UCSD-AML1 (cell line): ENCODE results near the gene SPACDR.
A peak's percentile ranks its signal among the peaks of the same experiment; 100 is the strongest.
"Not testable (repeated sequence)": the region's sequence is repeated elsewhere in the genome, so short reads cannot be mapped to it uniquely, and the experiment has no call there.

ENCODE experiments used
- DNase-seq: peaks from one replicate; lab custom pipeline; 2025; ENCODE audit not compliant: unreplicated experiment; lab: John Stamatoyannopoulos, UW

Gene SPACDR, protein sequence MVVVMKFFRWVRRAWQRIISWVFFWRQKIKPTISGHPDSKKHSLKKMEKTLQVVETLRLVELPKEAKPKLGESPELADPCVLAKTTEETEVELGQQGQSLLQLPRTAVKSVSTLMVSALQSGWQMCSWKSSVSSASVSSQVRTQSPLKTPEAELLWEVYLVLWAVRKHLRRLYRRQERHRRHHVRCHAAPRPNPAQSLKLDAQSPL

DNA sequence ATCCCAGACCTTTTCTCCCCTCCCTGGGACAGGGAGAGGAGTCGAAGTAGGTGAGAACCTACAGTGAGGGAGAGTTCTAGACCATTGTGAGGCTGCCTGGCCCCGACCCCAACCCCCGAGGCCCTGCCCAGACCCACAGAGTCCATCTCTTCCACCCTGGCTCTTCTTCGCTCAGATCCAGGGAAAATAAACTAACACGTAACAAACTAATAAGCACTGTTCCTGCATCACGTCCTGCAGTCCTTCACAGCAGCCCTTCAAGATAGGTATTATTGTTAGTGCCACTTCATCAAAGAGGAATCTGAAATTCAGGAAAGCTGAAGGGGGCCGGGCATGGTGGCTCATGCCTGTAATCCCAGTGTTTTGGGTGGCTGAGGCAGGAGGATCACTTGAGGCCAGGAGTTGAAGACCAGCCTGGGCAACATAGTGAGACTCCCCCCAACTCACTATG lies at the start of gene SPACDR:
SPACDR (minus strand) TSS at position 51 of the 451 bp plus-strand sequence. CDS start 235 bp downstream, outside the sequence.
- DNase-seq, result no peak

DNA sequence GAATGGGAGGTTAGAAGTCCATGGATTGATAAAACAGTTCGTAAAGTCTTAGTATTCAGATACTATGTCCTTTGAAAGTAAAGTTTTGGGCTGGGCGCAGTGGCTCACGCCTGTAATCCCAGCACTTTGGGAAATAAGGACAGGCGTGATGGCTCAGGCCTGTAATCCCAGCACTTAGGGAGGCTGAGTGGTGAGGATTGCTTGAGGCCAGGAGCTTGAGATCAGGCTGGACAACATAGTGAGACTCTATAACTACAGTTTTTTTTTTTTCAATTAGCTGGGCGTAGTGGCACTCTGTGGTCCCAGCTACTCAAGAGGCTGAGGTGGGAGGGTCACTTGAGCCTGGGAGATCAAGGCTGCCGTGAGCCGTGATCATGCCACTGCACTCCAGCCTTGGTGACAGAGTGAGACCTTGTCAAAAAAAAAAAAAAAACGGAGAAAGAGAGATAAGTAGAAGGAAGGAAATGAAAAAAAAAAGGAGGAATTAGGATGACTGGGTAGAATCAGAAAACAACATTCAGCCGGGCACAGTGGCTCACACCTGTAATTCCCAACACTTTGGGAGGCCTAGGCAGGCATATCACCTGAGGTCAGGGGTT lies 49.3 kb upstream of the SPACDR start:
- DNase-seq, result no peak

DNA sequence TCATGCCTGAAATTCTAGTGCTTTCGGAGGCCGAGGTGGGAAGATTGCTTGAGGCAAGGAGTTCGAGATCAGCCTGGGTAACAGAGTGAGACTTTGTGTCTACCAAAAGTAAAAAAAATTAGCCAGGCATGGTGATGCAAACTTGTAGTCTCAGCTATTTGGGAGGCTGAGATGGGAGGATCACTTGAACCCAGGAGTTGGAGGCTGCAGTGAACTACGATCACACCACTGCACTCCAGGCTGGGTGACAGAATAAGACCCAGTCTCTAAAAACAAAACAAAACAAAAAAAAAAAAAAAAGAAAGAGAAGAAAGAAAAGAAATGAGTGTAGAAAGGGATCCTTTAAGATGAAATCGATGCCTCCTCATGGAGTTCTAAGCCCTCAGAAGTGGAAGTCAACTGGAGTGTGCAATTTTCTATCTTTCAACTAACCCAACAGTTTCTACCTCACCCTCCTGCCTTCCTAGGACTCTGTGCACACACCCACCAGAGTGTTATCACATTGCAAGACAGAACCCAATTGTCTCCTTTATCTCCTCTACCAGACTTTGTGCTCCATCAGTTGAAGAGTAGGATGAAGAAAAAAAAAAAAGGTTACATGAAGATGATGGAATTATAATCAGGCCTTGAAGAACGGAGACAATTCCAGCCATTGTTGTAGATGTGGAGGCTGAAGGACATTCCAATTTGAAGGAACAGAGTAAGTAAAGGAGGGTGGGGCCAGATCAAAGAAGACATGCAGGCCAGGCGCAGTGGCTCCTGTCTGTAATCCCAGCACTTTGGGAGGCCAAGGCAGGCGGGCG lies 46.6 kb upstream of the SPACDR start:
- no peak for DNase-seq

DNA sequence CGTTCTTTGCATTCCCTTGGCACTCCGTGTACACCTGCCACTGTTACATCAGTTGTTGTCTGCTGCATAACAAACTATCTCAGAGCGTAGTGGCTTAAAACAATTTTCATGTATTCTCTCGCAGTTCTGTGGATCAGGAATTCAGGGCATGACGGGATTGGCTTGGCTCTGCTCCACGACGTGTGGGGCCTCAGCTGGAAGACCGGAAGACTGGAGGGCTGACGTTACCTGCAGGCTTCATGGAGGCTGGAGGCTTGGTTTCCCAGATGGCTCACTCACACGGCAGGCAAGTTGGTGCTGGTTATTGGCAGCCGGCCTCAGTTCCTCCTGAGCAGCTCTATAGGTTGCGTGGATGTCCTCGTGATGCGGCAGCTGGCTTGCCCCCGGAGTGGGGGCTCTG lies 45.2 kb upstream of the SPACDR start:
- no peak for DNase-seq

DNA sequence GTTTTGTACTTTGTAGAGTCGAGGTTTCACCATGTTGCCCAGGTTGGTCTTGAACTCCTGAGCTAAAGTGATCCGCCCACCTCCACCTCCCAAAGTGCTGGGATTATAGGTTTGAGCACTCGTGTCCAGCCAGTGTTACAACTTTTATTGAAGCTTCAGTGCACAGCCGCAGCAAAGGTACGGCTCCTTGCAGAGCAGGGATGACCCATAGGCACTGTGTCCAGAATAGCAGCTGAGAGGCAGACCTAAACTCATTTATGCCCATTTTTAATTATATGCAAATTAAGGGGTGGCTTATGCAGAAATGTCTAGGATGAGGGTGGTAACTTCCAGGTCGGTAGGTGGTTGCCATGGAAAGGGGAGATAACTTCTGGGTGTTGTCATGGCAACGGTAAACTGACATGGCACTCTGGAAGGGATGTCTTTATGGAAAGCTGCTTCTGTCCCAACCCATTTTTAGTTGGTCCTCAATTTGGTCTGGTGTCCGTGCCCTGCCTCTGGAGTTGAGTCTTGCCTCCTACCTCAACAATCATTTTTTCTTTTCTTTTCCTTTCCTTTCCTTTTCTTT lies 42.4 kb upstream of the SPACDR start:
- DNase-seq, result no peak

DNA sequence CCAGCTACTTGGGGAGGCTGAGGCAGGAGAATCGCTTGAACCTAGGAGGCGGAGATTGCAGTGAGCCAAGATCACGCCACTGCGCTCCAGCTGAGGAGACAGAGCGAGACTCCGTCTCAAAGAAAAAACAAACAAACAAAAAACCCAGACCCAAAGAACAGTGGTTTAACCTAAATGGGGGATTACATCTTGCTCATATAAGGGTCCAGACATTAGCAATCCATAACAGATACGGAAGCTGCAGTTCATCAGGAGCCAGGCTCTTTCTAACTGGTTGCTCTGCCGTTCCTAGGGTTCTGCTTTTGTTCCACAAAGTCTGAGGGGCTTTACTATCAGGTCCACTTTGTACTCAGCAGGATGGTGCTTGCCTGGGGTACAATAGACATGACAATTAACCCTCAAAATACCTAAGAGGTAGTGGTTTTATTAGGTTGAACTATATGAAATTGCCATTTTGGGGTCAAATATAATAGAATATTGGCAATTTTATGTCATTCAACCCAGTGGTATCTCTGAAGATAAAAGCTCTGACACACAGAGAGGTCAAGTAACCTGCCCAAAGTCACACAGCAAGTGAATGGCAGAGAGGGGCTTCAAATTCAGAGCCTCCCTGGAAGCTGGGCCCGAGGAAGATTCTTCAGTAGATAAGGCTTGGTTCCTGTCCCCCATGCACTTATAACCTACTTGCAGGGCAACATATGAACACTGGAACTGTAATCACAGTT lies 41.0 kb upstream of the SPACDR start:
- no peak for DNase-seq

DNA sequence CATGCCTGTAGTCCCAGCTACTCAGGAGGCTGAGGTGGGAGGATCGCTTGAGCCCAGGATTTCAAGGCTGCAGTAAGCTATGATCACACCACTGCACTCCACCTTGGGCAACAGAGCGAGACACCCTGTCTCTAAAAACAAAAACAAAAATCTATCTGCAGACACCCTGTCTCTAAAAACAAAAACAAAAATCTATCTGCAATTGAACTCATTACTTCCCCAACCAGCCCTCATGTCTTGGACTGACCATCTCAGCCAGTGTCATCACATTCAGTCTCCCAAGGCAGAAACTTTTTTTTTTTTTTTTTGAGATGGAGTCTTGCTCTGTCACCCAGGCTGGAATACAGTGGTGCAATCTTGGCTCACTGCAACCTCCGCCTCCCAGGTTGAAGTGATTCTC lies 40.0 kb upstream of the SPACDR start:
- DNase-seq, result not testable (repeated sequence)

DNA sequence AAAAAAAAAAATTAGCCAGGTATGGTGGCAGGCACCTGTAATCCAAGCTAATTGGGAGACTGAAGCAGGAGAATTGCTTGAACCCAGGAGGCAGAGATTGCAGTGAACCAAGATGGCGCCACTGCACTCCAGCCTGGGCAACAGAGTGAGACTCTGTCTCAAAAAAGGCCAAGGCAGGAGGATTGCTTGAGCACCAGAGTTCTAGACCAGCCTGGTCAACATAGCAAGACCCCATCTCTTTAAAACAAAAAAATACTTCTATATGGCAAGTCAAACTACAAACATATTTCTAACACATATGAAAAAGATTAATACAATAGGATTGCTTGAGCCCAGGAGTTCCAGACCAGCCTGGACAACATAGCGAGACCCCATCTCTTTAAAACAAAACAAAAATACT lies 36.7 kb upstream of the SPACDR start:
- not testable (repeated sequence) for DNase-seq

DNA sequence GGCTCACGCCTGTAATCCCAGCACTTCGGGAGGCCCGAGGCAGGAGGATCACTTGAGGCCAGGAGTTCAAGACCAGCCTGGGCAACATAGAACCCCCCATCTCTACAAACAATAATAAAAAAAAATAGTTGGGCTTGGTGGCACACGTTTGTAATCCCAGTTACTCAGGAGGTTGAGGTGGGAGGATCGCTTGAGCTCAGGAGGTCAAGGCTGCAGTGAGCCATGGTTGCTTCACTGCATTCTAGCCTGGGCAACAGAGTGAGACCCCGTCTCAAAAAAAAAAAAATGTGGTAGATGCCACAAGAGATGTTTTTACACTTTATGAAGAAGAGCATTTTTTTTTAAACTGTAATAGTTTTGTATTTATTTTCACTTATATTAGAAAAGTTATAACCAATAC lies 32.4 kb upstream of the SPACDR start:
- no peak for DNase-seq

DNA sequence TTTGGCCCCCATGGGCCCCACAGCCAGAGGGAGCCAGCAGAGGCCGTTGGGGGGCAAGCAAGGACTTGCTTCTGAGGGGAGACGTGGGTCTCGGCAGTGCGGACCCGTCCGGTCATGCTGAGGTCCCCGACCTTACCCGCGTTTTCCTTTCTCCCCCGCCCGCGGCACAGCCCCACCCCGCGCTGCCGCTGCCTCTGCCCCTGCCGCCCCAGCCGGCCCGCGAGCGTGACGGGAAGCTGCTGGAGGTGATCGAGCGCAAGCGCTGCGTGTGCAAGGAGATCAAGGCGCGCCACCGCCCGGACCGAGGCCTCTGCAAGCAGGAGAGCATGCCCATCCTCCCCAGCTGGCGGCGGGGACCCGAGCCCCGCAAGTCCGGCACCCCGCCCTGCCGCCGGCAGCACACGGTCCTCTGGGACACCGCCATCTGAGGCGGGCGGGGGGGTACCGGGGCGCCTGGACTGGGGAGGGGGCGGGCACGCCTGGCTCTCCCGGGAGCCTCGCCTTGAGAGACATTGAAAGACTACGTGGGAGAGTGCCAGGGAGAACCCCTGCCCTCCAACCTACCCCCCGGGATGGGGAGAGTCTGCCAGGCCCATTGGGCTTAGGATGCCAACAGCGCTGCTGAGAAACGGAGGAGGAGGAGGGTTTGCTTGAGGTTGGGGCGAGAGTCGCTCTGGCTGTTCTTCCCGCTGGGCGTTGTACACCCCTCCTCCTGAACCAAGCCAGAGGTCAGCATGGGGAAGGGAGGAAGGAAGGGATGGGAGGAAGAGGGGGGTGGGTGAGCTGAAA lies 29.6 kb upstream of the SPACDR start:
- peak; percentile 37 for DNase-seq

DNA sequence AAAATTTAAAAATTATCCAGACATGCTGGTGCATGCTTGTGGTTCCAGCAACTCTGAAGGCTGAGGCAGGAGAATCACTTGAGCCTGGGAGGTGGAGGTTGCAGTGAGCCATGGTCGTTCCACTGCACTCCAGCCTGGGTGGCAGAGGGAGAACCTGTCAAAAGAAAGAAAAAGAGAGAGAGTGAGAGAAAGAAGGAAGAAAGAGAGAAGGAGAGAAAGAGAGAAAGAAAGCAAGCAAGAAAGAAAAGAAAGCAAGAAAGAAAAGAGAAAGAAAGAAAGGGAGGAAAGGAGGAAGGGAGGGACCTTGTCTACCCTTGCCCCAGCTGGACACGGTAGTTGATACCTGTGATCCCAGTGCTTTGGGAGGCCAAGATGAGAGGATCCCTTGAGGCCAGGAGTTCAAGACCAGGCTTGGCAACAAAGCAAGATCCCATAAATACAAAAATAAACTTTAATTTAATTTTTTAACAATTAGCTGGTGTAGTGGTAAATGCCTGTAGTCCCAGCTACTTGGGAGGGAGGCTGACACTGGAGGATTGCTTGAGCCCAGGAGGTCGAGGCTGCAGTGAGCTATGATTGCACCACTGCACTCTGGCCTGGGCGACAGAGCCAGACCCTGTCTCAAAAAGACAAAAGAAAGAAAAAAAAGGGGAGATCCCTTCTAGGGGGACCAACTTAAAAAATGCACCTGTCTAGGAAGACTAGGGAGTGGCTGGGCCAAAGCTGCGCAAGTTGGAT lies 28.8 kb upstream of the SPACDR start:
- no peak for DNase-seq

DNA sequence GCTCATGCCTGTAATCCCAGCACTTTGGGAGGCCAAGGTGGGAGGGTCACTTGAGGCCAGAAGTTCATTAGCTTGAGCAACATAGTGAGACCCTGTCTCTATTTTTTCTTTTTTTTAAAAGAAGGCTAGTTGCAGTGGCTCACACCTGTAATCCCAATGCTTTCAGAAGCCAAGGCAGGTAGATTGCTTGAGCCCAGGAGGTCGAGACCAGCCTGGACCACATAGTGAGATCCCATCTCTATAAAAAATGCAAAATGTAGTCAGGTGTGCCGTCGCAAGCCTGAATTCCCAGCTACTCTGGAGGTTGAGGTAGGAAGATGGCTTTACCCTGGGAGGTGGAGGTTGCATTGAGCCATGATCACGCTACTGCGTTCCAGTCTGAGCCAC lies 27.1 kb upstream of the SPACDR start:
- DNase-seq, result no peak

DNA sequence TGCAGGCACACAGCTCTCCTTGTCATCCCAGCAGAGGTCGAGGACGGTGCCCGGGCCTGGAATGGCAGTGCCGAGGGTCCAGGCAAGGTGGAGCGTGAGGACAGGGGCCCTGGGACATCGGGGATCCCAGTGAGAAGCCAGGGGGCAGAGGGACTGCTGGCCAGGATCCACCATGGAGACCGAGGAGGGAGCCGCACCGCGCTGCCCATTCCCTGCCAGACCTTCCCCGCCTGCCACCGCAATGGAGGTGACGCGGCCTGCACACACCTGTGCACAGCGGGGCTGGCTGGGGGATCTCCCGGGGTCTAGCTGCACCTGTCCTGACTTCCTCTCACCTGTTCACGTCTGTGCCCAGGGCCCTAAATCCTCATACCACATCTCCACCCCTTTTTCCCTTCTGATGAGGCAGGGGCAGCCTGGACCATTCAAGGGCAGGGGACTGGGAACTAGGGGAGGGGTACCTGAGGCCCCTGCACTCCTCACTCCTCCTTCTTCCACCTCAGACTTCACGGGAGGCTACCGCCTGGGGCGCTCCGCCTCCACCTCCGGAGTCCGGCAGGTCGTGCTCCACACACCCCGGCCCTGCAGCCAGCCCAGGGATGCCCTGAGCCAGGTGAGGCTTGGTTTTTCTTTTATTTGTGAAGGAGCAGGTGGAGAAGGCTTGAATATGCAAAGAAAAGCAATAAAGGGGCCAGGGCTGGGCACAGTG lies 26.6 kb upstream of the SPACDR start:
- no peak for DNase-seq

DNA sequence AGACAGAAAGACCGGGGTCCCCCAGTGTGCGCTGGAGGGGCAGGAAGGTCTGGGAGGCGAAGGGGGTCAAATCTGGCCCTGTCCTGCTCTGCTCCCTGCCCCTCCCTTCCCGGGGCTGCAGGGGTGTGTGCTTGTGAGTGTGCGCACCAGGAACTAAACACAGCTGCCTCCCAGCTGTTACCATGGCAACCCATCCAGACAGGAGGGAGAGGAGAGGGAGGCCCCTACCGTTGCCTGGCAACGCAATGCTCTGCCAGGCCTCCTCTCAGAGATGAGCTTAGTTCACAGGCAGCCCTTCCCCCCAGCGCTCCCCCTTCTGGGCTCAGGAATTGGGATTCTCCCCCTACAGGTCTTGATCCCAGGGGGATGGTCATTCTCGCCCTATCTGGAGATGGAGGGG lies 25.8 kb upstream of the SPACDR start:
- peak; percentile 9 for DNase-seq

DNA sequence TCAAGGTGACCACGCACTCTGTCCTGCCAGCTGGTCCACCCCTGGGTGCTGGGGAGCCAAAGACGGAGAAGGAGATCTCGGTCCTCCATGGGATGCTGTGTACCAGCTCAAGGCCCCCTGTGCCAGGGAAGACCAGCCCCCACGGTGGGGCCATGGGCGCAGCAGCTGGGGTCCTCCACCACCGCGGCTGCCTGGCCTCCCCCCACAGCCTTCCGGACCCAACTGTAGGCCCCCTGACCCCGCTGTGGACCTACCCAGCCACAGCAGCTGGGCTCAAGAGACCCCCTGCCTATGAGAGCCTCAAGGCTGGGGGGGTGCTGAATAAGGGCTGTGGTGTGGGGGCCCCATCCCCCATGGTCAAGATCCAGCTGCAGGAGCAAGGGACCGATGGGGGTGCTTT lies 25.1 kb upstream of the SPACDR start:
- DNase-seq, result no peak

DNA sequence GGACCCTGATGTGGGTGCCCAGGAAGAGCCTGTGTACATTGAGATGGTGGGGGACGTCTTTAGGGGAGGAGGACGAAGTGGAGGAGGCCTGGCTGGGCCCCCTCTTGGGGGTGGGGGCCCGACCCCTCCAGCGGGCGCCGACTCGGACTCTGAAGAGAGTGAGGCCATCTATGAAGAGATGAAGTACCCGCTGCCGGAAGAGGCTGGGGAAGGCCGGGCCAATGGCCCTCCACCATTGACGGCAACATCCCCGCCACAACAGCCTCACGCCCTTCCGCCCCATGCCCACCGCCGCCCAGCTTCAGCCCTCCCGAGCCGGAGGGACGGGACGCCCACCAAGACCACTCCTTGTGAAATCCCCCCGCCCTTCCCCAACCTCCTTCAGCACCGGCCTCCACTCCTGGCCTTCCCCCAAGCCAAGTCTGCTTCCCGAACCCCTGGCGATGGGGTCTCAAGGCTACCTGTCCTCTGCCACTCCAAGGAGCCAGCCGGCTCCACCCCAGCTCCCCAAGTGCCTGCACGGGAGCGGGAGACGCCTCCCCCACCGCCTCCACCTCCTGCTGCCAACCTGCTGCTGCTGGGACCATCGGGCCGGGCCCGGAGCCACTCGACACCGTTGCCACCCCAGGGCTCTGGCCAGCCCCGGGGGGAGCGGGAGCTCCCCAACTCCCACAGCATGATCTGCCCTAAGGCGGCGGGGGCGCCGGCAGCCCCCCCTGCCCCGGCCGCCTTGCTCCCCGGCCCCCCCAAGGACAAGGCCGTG lies 24.5 kb upstream of the SPACDR start:
- DNase-seq, result no peak

DNA sequence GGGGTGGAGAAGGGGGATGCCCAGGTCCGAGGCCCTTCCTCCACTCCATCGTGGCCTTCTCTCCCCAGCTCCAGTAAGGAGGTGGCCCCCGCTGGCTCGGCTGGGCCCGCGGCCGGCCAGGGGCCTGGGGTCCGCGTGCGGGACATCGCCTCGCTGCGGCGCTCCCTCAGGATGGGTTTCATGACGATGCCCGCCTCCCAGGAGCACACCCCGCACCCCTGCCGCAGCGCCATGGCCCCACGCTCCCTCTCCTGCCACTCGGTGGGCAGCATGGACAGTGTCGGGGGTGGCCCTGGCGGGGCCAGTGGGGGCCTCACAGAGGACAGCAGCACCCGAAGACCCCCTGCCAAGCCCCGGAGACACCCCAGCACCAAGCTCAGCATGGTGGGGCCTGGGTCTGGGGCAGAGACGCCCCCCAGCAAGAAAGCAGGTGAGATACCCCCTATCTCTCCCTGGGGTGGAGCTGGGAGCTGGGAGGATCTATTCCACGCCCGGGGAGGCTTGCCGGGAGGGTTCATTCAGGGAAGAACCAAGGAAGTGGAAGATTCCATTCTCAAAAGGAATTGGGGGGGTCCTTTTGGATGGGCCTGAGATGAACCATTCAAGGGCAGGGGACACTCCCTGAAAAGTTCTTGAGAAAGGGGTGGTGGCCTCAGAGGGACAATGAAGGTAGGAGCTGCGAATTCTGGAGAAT lies 22.8 kb upstream of the SPACDR start:
- DNase-seq, result no peak

DNA sequence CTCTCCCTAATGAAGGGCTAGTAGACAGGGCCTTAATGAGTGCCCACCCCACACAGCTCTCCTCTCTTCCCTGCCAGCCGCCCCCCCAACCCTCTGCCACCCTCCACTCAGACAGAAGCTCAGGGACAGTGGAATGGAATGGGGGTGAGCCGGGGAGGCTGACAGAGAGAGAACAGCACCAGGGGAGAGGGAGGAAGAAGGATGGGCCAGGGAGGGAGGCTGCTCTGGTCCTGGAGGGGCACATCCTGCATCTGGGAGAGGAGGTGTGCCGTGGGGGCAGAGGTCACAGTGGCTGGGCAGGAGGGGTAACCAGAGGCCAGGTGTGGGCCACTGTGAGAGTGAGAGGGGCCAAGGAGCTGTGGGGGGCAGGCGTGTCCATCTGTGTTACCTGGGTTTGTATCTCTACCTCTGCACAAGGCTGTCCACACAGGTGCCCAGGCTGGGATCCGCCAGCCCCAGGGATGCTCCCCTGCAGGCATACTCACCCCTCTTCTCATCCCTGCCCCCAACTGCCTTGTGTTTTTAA lies 22.1 kb upstream of the SPACDR start:
- DNase-seq, result no peak
